GM21447 (cell line): Measurements from ENCODE around the gene TNIK.
A peak's percentile ranks its signal among the peaks of the same experiment; 100 is the strongest.

Source experiments
- ATAC-seq: cut with Tn5 transposase; IDR thresholded peaks from one replicate; pipeline ENCODE4 v1.9.1; 2021; ENCODE audit not compliant: unreplicated experiment

TNIK gene

GRCh38 chr3:171113716-171114115, 346.5 kb downstream of the TNIK start:
- no peak for ATAC-seq

- no peak for ATAC-seq
Measured at GRCh38 chr3:171110715-171111114, 349.5 kb downstream of the TNIK start.

DNA sequence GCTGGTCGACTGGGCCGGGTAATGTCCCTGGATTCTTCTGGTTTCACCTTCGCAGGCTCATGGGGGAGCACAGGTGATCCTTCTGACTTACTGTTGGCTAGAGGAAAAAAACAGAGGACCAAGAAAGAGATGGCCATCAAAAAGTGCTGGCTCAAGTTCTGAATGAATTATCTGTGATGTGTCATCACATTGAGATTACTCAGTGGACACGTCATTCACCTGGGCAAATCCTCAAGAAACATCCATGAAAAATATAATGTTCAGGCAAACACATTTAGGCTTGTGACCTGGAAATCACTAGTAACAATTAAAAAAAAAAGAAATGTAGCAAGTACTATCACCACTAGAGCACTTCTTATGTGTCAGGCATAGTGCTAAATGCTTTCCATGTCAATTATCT, 352.1 kb downstream of the TNIK start:
- no peak for ATAC-seq

DNA sequence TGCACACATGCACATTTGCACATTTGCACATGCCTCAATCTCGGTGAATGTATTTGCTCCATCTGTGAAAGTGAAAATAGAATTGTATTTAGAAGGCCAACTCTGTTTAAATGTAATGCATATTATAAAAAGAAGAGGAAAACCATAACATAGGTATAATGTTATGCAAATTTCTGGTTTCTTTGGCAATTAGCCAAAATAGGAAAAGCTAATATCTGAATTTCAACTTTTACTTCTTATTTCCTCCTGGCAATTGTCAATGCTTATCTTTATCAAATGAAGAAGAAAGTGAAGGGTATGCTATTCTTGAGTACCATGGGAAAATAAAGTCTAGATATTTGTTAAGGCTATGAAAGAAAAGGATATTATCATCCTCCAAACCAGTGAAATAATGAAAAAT, 357.0 kb downstream of the TNIK start:
- no peak for ATAC-seq

GRCh38 chr3:171101982-171102641, 358.1 kb downstream of the TNIK start:
- ATAC-seq = no peak

DNA sequence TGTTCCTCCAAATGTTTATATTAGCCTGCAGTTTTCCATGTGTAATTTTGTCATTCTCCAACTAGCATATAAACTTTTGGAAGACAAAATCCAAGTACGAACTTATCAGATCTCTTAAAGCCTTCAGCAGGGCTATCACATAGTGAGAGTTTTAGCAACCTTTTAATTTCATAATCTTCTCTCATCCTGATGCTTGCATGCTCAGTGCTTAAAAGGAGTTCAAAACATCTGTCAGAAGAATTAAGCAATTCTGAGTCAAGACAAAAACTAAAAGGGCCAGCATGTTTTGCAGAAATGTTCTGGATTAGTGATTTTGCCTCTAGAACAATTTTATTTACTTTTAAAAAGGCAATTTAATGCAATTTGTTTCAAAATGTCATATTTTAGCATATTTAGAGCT, 360.3 kb downstream of the TNIK start:
- ATAC-seq = no peak

- peak; percentile 98 for ATAC-seq
Measured at GRCh38 chr3:171095063-171095462, 365.1 kb downstream of the TNIK start.

GRCh38 chr3:171094411-171094810, 365.8 kb downstream of the TNIK start:
- ATAC-seq = no peak

- no peak for ATAC-seq
Measured at GRCh38 chr3:171093462-171093861, 366.7 kb downstream of the TNIK start.

DNA sequence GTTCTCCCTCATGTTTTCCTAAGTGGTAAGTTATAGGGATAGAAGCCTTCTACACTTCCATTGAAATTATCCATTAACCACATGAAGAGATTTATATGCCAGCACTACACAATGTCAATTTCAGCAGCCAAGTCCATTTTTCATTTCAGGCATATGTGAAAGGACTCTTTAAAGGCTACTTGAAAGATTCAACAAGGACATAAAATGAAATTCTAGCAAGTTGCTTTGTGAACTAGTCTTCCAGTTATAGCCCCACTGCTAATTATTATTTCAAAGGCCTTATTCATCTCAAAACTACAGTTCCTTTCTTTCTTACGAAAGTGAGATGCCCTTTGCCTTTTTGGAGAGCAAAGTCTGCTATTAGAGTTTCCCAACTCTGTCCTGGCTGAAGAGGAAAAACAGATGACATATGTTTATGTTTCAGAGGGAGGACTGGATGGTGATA, 367.7 kb downstream of the TNIK start:
- no peak for ATAC-seq

- no peak for ATAC-seq
Measured at GRCh38 chr3:171090321-171090720, 369.9 kb downstream of the TNIK start.

GRCh38 chr3:171088964-171089754, 371.0 kb downstream of the TNIK start:
- no peak for ATAC-seq

DNA sequence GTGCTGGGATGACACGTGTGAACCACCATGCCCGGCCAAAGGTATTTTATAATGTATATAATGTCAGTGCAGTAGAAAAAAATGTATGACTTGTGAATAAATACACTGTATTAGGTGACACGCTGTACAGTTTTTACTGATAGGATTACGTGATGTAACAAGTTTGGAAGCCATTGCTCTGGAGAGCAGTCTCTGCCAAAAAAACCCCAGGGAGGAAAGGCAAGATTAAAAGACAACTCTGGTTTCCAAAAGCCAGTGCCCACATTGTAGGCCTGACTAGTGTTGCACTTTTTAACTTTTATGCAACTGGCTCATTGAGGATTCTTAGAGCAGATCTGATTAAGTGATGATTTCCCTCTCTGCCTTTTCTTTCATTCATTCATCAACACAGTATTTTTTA, 371.7 kb downstream of the TNIK start:
- ATAC-seq = no peak

- ATAC-seq = no peak
Measured at GRCh38 chr3:171086914-171087313, 373.3 kb downstream of the TNIK start.

- ATAC-seq = no peak
Measured at GRCh38 chr3:171077261-171077660, 382.9 kb downstream of the TNIK start.

DNA sequence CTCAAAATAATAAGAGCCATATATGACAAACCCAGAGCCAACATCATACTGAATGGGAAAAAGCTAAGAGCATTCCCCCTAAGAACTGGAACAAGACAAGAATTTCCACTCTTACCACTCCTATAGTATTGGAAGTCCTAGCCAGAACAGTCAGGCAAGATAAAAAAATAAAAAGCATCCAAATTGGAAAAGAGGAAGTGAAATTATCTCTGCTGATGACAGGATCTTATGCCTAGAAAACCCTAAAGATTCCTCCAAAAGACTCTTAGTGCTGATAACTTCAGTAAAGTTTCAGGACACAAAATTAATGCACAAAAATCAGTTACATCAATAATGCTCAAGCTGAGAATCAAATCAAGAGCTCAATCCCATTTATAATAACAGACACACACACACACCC, 387.8 kb downstream of the TNIK start:
- no peak for ATAC-seq

GRCh38 chr3:171068658-171069057, 391.5 kb downstream of the TNIK start:
- ATAC-seq = no peak

DNA sequence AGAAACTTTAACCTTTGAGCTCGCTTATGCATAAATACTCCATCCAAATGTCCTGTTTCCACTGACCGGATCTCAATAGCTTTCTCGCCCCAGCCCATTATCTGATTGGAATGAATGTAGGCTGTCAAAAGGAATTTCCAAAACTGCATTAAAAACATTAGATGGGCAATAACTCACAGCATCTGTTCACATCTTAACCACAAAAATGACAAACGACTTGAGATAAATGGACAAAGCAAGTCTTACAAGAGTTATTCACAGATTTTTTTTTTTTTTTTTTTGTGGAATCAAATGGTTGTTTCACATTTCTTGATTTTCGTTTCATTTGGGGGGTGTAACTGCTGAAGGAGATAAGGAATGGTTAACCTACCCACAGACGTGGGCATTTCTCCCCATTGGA, 394.0 kb downstream of the TNIK start:
- ATAC-seq = no peak

GRCh38 chr3:171065732-171066131, 394.5 kb downstream of the TNIK start:
- no peak for ATAC-seq

GRCh38 chr3:171064461-171064860, 395.7 kb downstream of the TNIK start:
- no peak for ATAC-seq

DNA sequence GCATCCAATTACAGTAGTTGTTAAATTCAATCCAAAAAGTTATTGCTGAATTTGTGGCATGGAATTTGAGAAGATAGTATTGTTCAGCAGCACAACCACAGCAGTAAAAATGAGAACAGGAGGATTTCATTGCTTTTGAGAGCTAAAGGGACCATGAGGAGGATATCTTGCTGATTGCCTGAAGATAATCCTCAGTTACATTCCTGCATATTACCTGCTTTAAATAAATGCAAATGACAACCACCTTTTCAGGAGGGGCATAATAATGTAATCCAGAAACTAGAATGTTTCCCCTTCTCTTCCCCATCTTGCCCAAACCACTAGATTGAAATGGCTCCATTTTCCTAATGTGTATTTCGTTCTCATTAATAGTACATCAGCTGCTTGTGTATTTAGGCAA, 398.5 kb downstream of the TNIK start:
- ATAC-seq = no peak

DNA sequence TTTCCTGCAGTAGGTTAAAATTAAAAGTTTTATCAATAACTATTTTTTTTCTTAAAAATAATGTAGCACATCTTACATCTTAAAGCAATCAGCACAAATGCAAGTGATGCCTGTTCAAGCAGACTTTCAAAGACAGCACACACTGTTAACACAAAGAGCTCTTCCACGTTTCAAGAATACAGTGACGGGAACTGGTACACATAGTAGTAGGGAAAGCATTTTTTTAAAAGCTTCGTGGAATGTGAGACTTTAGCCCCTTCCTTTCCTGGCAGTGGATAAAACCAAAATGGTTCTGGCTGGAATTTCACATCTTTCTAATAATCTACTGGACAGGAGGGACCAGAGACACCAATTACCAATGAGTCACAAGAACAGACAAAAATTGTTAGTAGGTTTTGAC, 400.2 kb downstream of the TNIK start:
- ATAC-seq = no peak
